Loucy (cell line): ENCODE results near the gene PIGU.

ENCODE experiments used
- H2AFZ ChIP-seq: fragments of 200-600 bp; sonication (generic); 2 replicates; pipeline ENCODE4 v1.6.0; 2016; ENCODE audit warnings: antibody characterized with exemption, mild to moderate bottlenecking, low read length, moderate library complexity
- H3F3A ChIP-seq: fragments of 200-600 bp; 2 replicates; pipeline ENCODE4 v1.6.0; 2016; ENCODE audit warnings: antibody characterized with exemption, low read depth, mild to moderate bottlenecking
- H3K27me3 ChIP-seq: fragments of 200-600 bp; sonication (generic); 2 replicates; pipeline ENCODE4 v1.6.1; 2014; ENCODE audit warnings: low read length, mild to moderate bottlenecking; ENCODE audit not compliant: insufficient read depth, poor library complexity, severe bottlenecking
- H3K36me3 ChIP-seq: fragments of 200-600 bp; sonication (generic); 2 replicates; pipeline ENCODE4 v1.6.1; 2016; ENCODE audit warnings: low read length; ENCODE audit not compliant: insufficient read depth
- H3K4me1 ChIP-seq: fragments of 200-600 bp; sonication (generic); 2 replicates; pipeline ENCODE4 v1.5.1; 2014; ENCODE audit warnings: low read length, mild to moderate bottlenecking; ENCODE audit not compliant: insufficient read depth, poor library complexity, severe bottlenecking
- H3K4me2 ChIP-seq: fragments of 200-600 bp; sonication (generic); 2 replicates; pipeline ENCODE4 v1.6.0; 2014; ENCODE audit warnings: antibody characterized with exemption, low read length, low read depth, mild to moderate bottlenecking; ENCODE audit not compliant: poor library complexity, severe bottlenecking
- H3K4me3 ChIP-seq: fragments of 200-600 bp; sonication (generic); 2 replicates; pipeline ENCODE4 v1.5.1; 2014; ENCODE audit warnings: low read length, mild to moderate bottlenecking, mixed read lengths; ENCODE audit not compliant: poor library complexity, severe bottlenecking
- H3K79me2 ChIP-seq: fragments of 200-600 bp; sonication (generic); 2 replicates; pipeline ENCODE4 v1.6.1; 2014; ENCODE audit warnings: low read length; ENCODE audit not compliant: insufficient read depth
- H3K9ac ChIP-seq: fragments of 200-600 bp; sonication (generic); 2 replicates; pipeline ENCODE4 v1.6.0; 2014; ENCODE audit warnings: mild to moderate bottlenecking, low read depth, low read length, moderate library complexity; ENCODE audit not compliant: poor library complexity, severe bottlenecking
- H3K9me2 ChIP-seq: fragments of 200-600 bp; sonication (generic); replicated peaks from 2 replicates; pipeline ENCODE4 v1.6.1; 2016; ENCODE audit warnings: low read depth, low read length, mixed read lengths
- H3K9me3 ChIP-seq: fragments of 200-600 bp; sonication (generic); 2 replicates; pipeline ENCODE4 v1.6.1; 2014; ENCODE audit warnings: mild to moderate bottlenecking, antibody characterized with exemption, low read length, low read depth; ENCODE audit not compliant: insufficient read depth
- H4K20me1 ChIP-seq: fragments of 200-600 bp; sonication (generic); 2 replicates; pipeline ENCODE4 v1.6.0; 2014; ENCODE audit warnings: antibody characterized with exemption, low read length, mild to moderate bottlenecking; ENCODE audit not compliant: insufficient read depth, poor library complexity, severe bottlenecking
- CTCF ChIP-seq: fragments of 200-600 bp; sonication (generic); conservative IDR thresholded peaks from 2 replicates; pipeline ENCODE4 v1.5.1; 2014; ENCODE audit warnings: mild to moderate bottlenecking, antibody characterized with exemption, low read length
- EZH2phosphoT487 ChIP-seq: fragments of 200-600 bp; IDR thresholded peaks from 2 replicates; pipeline ENCODE4 v1.6.1; 2018; ENCODE audit warnings: antibody characterized with exemption, mild to moderate bottlenecking, moderate library complexity, borderline replicate concordance

The PIGU gene

GRCh38 chr20:34638532-34638931 lies 38.4 kb downstream of the PIGU start:
- H3K36me3 ChIP-seq = peaks cover 46% of the 10 kb centered on the region; the same call in 1 of the 2 replicates
- H3K9ac ChIP-seq = no peak overlapping the region
- H3K4me1 ChIP-seq = no peaks in the 10 kb centered on the region

GRCh38 chr20:34638039-34638292 lies 38.9 kb downstream of the PIGU start:
- Histone ChIP-seq H3F3A (no peaks in the 10 kb centered on the region), H3K27me3 (no peaks in the 10 kb centered on the region), H2AFZ (no peak overlapping the region), H3K9ac (no peak overlapping the region), H3K79me2 (no peaks in the 10 kb centered on the region), H4K20me1 (no peaks in the 10 kb centered on the region), H3K9me2 (no peaks in the 10 kb centered on the region), H3K36me3 (peaks cover 46% of the 10 kb centered on the region; the same call in 1 of the 2 replicates), H3K9me3 (no peaks in the 10 kb centered on the region), H3K4me1 (no peaks in the 10 kb centered on the region), H3K4me3 (no peak overlapping the region), H3K4me2 (no peak overlapping the region)
- TF ChIP-seq CTCF = no peak
- TF ChIP-seq EZH2phosphoT487 = no peak

More at GRCh38 chr20:34638532-34638931, 38.4 kb downstream of the PIGU start:
- no peaks in the 10 kb centered on the region for H3F3A ChIP-seq
- H3K79me2 ChIP-seq = no peaks in the 10 kb centered on the region
- H3K4me2 ChIP-seq = no peak overlapping the region
- no peaks in the 10 kb centered on the region for H4K20me1 ChIP-seq
- no peaks in the 10 kb centered on the region for H3K9me3 ChIP-seq
- no peaks in the 10 kb centered on the region for H3K9me2 ChIP-seq
- no peaks in the 10 kb centered on the region for H3K27me3 ChIP-seq
- H2AFZ ChIP-seq = no peak overlapping the region
- H3K4me3 ChIP-seq = no peak overlapping the region
- no peak for TF ChIP-seq CTCF
- TF ChIP-seq EZH2phosphoT487 = no peak

- Histone ChIP-seq H3K27me3 (no peaks in the 10 kb centered on the region), H3K79me2 (no peaks in the 10 kb centered on the region), H3K4me1 (no peaks in the 10 kb centered on the region), H3K36me3 (peaks cover 49% of the 10 kb centered on the region; the same call in 1 of the 2 replicates), H3K9ac (no peak overlapping the region), H3K4me2 (no peak overlapping the region), H4K20me1 (no peaks in the 10 kb centered on the region), H3K9me2 (no peaks in the 10 kb centered on the region), H3K9me3 (no peaks in the 10 kb centered on the region), H2AFZ (no peak overlapping the region), H3K4me3 (no peak overlapping the region), H3F3A (no peaks in the 10 kb centered on the region)
- TF ChIP-seq EZH2phosphoT487 (no peak), CTCF (no peak)
Measured at GRCh38 chr20:34637245-34638038, 39.5 kb downstream of the PIGU start.
